ENCODE measurements around the gene GZMM.

GZMM gene

DNA sequence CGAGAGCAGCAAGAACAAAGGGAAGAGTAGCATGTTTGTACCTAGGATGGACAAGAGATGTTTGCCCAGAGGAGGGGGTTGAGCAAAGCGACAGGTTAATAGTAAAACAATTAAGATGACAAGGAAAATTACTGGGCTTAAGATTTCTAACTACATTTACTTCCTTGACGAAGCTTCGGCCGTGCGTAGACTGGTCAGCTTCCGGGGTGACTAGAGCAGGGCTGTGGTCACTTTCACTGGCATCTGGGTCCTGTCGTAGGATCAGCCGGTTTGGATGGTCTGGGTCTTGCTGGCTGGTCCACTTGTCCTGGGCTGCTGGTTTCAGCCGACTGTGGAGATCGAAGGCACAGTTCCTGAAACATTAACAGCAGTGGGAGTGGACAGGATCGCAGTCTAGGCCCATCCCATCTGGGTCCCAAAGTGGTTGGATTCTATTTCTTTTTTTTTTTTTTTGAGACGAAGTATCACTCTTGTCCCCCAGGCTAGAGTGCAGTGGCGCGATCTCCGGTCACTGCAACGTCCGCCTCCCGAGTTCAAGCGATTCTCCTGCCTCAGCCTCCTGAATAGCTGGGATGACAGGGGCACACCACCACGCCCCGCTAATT is 23.5 kb downstream of the GZMM start:
- DNase-seq, result no peak

DNA sequence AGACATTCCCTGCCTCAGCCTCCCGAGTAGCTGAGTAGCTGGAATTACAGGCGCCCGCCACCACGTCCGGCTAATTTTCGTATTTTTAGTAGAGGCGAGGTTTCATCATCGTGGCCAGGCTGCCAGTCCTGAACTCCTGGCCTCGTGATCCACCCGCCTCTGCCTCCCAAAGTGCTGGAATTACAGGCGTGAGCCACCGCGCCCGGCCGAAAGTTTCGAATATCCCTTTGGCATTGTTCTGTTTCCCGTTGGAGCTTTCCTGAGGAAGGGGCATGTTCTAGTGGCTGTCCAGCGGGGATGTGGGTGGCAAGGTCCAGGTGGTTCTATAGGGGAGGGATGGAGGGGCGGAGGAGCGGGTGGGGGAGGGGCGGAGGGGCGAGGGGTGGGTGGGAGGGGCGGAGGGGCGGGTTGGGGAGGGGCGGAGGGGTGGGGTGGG is 26.4 kb downstream of the GZMM start:
- no peak for DNase-seq

DNA sequence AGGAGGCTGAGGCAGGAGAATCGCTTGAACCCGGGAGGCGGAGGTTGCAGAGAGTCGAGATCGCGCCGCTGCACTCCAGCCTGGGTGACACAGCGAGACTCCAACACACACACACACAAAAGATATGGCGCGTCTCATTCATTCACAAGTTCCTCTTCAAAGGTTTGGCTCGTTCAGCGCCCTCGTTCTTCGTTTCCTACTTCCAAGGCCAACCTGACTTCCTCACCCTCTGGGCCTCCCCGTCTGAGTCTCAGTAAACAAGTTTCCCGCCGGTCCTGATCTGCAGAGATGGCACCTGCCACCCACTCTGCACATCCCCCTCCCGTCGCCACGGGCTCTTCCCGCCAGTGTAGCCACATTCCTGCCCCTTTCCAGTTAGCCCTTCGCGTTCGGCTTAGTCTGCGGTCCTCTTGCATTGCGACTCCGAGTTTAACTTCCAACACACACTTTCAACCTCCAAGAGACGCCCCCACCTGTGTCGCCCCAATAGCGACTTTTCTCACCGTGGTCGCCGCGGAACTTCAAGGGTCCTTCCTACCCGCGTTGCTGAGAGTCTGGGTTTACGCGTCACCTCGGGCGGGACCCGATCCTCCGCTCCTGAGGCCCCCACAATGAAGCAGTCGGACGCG is 27.2 kb downstream of the GZMM start:
- peak; percentile 31 for DNase-seq

DNA sequence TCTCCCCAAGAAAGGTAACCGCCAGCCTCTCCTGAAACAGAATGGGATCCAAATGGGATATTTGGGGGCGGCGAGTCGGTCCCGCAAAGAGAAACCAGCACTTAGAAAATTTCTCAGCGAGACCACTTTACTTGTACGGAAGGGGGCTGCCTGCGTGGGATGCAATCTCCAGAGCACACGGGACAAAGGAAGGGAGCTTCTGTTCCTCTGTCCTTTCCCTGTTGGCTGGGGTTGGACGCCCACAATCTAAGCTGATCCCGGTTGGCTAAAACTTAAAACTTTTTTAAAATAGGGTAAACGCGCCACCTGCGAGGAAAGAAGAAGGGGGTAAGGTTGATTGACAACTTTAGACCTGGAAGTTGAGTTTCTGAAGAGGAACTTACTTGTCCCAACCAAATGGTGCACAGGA is 27.7 kb downstream of the GZMM start:
- DNase-seq, result no peak

DNA sequence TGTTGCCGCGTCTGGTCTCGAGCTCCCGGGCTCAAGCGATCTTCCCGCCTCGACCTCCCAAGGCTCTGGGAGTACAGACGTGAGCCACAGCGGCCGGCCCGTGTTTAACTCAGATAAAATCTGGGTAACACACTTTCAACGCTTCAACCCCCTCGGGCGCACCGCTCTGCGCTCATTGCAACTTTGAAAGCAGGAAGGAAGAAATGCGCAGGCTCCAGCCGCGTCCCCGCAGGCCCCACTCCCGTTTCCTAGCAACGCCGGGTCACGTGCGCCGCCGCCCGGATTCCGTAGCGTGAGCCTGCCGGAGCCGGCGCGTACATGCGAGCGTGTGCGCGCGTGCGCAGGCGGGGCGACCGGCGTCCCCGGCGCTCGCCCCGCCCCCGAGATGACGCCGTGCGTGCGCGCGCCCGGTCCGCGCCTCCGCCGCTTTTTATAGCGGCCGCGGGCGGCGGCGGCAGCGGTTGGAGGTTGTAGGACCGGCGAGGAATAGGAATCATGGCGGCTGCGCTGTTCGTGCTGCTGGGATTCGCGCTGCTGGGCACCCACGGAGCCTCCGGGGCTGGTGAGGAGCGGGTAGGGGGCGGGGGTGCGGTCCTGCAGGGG is 28.4 kb downstream of the GZMM start, which contains the start of gene BSG:
Gene BSG, plus strand, starts transcription at position 457 of the 603 bp plus-strand sequence. Its CDS starts 39 bp downstream, at position 496.
- DNase-seq, result peak; percentile 90

DNA sequence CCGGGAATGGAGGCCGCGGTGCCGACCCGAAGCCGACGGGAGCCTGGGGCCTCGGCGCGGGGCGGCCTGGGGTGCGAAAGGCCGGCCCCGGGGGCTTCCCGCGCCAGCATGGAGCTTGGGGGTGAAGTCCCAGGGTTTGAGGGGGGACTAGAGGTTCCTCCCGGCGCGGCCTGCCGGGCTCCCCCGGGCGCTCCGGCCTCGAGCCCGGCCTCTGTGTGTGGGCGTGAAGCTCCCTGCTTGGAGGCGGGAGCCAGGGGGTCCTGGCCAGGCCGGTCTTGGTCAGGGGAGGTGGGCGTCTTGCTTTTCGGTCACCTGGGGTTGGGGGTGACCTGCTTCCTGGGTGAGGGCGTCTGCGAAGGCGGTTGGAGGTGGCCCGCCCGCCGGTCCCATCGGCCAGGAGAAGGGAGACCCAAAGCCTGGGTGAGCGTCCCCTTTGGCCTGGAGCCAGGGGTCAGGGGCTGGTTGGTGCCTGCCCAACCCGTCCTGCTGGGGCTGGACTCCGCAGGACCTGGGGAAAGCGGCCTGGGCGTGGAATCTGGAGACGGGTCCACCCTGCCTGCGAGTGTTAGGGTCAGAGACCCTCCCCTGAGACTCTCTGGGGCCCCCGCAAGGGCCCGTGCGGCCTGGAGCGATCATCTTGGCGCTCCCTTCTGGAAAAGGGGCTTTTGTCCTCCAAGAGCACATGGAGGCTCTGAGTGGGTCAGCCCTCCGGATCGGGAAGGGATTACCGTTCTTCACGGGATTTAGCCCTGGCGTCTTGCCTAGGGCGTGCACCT is 29.1 kb downstream of the GZMM start:
- DNase-seq, result no peak

DNA sequence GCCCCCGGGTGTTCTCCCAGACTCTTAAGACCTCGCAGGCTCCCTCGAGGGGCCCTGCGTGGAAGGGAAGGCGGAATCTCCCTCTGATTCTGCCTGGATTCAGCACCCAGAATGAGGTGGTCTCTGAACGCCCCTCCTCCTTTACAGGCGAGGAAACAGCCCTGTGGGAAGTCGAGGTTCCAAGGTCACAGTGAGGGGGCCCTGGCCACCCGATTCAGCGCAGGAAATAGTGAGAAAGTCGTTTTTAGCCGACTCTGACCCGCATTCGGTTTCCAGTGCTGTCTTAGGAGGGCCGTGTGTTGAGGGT is 29.6 kb downstream of the GZMM start:
- no peak for DNase-seq

DNA sequence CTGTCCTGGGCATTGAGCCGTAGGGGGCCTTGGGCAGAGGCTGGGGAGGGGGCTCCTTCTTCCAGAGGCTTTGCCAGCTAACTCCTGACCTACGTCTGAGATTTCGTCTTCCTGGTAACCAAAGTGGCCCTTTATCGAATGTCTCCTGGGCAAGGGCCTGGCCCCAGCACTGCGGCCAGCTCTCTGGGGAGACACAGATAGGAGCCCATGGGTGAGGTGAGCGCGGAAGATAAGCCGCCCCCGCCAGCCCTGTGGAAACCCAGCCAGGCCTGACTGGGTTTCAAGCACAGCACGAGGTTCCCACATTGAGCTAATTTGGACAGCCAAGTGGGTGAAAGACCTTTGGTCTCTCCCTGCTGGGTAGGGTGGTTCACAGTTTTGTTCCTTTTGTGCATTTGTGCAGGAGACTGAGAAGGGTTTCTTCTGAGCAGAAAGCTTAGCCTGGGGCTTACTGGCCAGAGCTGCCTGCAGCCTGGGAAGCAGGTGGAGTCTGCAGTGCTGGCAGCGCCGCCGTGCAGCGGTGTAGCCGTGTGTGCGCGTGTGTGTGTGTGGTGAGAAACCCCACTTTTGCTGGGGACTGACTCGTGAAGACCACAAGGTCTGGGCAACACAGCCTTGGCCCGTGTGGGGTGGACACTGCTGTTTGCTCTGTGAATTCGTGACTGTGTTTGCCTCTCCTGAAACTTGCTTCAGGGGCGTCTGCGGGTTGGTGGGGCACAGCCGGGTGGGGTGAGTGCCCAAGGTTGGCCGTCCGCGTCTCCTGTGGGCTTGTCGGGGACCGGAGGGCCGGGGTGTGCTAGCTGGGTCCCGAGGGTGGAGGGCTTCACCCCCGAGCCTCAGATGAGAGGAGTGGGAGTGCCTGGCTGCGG is 31.0 kb downstream of the GZMM start:
- DNase-seq, result no peak

DNA sequence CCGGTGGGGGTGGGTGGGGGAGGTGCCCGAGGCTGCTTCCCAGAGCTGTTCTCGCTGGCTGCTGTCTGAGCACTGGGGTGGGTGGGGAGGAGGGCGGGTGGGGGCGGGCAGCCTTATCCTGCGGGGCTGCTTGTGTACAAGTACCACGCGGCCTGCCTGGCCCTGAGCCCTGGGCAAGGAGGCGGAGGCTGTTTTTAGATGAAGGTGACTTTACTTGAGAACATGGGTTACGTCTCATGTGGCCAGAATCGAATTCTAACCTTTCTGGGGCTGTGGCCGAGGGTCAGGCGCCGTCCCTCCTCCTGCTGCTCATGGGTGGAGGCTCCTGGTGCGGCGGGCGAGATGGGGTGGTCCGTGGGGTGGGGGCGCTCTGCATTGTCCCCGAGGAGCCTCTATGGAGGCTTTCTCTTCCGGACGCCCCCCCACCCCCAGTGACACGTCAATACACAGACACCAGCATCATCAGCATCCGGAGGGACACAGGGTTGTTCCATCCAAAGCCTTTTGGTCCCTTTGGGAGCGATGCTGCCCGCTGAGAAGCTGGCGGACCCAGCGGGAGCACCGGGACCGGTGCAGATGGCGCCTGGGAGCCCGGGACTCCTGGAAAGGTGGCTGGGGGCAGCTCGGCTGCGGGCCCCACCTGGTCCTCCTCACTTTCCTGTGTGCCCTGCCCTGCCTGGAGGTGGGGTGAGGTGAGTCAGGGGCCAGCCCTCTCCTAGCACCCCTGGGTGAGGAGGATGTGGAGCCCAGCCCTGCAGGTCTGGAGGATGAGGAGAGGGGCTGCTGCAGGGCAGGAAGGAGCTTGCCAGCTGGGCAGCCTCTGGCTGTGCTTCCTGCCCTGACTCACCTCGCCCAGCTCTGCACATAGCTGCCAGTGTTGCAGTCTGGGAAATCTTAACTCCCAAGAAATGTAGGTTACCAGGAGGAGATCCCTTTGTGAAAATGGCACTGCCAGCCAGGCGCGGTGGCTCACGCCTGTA is 32.0 kb downstream of the GZMM start:
- DNase-seq, result no peak

DNA sequence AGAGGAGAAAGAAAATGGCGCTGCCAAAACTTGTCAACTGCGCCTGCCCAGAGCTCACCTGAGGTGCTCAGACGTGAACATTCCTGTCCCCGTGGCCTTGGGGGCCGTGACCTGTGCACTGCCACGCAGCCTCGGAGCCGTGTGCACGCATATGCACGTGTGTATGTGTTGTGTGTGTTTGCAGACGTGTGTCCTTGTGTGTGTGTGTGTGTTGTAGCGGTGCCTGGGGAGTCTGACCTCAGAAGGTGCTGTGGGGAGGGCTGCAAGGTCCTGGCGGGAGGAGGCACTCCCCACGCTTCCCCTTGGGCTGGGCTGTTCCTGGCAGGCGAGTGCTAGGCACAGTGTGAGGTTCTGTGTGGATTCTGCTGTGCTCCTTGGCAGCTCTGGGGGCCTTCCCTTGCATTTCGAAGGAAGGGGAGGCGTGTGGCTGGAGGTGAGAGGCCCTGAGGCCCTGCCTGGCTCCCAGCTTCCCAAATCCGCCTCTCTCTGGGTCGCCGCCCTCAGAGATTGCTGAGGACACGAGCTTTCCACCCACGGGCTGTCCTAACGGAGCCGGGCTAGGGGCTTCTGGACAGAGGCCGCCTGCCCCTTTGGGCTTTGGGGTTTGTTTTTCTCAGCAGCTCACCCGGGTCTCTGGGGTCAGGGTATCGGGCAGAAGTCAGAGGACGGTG is 33.0 kb downstream of the GZMM start:
- no peak for DNase-seq

DNA sequence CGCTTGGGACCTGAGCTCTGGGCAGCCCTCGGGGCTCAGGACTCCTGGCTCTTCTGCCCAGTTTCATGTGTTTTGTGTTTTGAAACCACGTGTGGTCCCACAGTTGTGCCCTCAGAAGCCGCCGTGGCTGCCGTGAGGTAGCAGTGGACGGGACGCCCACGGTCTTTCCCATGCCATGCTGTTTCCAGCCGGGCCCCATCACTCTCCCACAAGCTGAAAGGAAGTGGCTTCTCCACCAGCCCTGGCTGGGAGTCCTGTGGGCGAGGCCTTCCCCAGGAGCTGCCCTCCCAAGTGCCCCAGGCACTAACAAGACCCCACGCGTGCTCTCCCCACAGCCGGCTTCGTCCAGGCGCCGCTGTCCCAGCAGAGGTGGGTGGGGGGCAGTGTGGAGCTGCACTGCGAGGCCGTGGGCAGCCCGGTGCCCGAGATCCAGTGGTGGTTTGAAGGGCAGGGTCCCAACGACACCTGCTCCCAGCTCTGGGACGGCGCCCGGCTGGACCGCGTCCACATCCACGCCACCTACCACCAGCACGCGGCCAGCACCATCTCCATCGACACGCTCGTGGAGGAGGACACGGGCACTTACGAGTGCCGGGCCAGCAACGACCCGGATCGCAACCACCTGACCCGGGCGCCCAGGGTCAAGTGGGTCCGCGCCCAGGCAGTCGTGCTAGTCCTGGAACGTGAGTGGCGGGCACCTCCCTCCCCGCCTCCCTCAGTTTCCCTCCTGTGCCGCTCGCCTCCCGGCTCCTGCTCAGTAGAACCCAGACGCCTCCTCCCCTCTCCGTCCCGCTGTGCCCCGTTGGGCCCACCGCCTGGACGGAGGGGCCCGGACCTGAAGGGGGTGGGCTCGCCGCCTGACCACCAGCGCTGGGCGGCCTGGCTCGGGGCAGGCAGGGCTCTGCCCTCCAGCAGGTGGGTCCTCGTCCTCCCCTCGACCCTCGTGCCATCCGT is 33.9 kb downstream of the GZMM start:
- DNase-seq, result no peak

DNA sequence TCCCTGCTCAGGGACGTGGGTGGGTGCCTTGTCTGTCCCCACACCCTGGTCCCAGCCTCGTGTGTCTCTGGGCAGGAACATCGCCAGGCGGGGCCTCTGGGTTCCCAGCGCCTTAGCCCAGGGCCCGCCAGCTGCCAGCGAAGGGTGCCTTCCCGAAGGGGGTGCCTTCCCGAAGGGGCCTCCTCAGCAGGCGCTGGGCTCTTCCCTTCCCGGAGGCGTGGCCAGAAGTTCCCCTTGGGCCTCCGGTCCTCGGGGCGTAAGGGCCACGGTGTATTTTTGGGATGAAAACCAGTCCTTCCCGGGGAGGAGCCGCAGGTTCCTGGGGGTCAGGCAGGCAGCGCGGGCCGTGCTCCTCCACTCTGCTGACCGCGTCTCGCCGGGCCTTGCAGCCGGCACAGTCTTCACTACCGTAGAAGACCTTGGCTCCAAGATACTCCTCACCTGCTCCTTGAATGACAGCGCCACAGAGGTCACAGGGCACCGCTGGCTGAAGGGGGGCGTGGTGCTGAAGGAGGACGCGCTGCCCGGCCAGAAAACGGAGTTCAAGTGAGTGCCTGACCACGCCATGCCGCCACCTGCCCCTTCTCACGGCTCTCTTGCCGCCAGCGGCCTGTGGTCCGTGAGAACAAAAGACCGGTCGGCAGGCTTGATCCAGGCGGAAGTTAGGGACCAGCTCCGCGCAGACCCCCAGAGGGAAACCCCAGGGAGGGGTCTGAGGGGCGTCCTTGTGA is 35.4 kb downstream of the GZMM start:
- no peak for DNase-seq

DNA sequence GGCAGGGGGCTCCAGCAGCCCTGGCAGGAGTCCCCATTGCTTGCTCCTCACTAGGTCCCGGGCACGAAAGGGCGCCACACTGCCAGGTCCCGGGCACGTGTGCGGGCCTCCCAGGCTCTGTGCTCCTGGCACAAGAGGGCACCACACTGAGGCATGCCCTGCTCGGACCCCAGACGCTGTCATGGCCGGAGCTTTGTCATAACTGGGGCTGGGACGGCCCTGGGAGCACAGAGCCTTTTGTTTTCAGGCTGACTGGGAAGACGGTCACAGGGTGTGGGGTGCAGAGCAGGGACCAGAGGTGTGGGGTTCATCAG is 35.9 kb downstream of the GZMM start:
- no peak for DNase-seq

DNA sequence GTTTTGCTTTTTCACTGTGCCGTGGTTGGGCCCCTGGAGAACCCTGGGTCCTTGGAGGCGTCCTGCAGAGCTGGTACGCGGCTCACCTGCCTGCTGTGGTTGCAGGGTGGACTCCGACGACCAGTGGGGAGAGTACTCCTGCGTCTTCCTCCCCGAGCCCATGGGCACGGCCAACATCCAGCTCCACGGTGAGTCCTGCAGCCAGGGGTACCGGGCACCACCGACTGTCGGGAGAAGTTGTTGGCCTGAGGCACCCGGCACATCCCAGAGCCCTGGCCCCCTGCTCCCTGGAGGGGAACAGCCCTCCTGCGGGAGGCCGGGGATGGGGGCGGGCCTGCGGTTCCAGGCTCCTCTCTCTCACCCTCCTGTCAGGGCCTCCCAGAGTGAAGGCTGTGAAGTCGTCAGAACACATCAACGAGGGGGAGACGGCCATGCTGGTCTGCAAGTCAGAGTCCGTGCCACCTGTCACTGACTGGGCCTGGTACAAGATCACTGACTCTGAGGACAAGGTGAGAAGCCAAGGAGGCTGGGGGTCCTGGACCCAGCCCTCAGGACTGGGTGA is 36.5 kb downstream of the GZMM start:
- no peak for DNase-seq

DNA sequence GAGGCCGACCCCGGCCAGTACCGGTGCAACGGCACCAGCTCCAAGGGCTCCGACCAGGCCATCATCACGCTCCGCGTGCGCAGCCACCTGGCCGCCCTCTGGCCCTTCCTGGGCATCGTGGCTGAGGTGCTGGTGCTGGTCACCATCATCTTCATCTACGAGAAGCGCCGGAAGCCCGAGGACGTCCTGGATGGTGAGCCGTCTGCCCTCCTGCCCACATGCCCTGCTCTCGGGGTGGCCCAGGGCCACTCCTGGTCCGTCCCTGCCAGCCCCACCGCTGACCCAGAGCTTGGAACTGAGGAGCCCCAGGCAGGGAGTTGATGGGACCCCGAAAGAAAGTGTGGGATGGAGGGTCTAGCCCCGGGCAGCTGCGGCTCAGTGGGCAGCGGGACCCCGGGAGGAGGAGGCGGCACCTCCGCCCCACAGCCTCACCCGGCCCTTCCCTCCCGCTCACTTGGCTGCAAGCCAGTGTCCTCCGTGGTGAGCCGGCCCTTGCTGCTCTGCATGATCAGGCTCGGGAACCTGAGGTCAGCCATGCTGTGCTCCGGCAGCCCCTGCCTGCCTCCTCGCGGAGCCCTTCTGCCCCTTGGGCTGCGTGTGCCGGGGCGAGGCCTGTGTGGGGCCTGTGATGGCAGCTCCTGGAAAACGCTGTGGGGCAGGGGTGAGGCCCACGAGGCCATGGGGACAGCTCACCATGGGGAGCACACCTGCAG is 37.7 kb downstream of the GZMM start:
- no peak for DNase-seq

DNA sequence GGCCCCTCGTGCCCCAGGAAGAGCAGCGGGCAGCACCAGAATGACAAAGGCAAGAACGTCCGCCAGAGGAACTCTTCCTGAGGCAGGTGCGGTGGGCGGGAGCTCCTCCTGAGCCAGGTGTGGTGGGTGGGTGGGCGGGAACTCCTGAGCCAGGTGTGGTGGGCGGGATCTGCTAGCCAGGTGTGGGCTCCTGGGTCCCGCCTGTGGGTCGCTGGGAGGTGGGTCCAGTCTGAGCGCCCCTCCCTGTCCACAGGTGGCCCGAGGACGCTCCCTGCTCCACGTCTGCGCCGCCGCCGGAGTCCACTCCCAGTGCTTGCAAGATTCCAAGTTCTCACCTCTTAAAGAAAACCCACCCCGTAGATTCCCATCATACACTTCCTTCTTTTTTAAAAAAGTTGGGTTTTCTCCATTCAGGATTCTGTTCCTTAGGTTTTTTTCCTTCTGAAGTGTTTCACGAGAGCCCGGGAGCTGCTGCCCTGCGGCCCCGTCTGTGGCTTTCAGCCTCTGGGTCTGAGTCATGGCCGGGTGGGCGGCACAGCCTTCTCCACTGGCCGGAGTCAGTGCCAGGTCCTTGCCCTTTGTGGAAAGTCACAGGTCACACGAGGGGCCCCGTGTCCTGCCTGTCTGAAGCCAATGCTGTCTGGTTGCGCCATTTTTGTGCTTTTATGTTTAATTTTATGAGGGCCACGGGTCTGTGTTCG is 38.8 kb downstream of the GZMM start:
- no peak for DNase-seq

DNA sequence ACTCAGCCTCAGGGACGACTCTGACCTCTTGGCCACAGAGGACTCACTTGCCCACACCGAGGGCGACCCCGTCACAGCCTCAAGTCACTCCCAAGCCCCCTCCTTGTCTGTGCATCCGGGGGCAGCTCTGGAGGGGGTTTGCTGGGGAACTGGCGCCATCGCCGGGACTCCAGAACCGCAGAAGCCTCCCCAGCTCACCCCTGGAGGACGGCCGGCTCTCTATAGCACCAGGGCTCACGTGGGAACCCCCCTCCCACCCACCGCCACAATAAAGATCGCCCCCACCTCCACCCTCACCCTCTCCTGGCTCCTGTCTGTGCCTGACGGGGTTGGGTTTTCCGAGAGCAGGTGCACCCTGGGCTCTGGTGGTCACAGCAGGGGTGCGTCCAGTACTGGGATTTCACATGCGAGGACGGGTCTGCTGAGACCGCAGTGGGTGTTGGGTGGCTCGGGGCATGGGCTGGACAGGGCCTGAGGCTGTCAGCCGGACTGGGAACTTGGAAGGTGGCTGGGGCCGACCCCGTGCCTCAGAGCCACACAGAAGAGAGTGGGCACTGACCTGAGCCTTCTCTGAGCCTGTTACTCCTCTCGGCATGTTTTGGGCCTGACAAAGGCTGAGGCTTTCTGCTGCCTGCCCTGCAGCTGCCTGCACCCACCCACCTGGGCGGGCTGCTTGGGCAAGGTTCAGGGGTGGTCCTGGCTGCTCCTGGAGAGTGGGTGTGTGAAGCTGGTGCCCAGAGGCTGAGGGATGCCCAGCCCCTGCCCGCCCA is 39.5 kb downstream of the GZMM start:
- DNase-seq, result no peak

All from NCI-H2227 treated with DMSO at 0.1 percent for 48 hours (cell line).